Measurements from ENCODE around the gene CDHR1.

DNA sequence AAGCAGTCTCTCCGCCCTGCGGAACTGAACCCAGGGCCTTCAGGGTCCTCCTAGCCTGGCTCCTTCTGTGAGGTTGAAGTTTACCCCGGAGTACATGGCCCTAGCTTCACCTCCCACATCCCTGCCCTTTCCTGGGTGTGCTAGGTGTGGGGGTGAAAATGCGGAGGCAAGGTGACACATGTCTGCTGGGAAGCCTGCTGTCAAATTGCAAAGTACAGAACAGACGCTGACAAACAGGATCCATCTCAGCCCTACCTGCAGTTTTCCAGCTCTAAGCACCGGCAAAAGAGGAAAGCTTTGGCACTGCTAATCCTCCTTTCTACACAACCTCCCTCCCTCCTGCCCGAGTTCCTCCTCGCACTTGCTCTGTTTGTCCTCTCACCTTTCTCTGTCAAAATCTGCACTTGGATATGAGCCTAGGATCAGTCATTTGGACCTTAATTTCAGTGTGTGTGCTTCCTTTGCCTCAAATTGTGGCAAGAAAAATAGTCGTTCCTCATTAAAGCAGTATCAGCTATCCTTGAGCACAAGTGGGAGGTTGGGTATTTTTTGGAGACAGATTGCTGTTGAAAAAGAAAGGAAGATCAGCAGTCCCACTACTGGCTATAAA is 35.2 kb upstream of the CDHR1 start:
- TF ChIP-seq CTCF (IDR thresholded peaks at IDR 0.05) (no peak), POLR2A (IDR thresholded peaks at IDR 0.05) (no peak)

Data from heart left ventricle (tissue), 13 donors.